ENCODE data around the gene KRT39. TPM values are rescaled to one million over a fixed set of nuclear protein-coding genes. Genes with fewer than 3 reads are reported as not detected.

The KRT39 gene
- total RNA-seq, 4 donors from 2014 or later, result not detected

DNA sequence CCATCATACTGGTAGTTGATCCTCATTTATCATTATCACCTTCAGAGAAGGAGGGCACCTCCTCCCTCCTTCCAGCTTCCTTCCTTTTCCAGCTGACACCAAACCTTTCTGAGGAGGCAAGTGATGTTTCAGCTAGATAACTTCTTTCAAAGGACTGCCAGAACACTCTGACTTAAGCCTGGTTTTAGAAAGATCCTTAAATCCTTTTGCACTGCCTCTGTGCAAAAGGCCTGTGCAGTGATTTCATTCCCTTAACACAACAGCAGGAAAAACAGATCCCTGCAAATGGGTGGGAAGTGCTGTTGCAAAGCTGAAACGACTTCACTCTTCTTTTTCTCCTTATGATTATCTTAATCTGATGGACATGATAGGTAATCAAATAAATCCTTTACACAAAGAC, 22.2 kb downstream of the KRT39 start:
- no peak for ATAC-seq
- peaks cover 29% of the 10 kb centered on the region for H3K27me3 ChIP-seq
- H3K27ac ChIP-seq, result no peak overlapping the region
- H3K9me3 ChIP-seq, result no peaks in the 10 kb centered on the region
- no peaks in the 10 kb centered on the region for H3K4me1 ChIP-seq
- no peaks in the 10 kb centered on the region for H3K36me3 ChIP-seq
- H3K4me3 ChIP-seq, result no peak overlapping the region
- TF ChIP-seq, protein P1, sequence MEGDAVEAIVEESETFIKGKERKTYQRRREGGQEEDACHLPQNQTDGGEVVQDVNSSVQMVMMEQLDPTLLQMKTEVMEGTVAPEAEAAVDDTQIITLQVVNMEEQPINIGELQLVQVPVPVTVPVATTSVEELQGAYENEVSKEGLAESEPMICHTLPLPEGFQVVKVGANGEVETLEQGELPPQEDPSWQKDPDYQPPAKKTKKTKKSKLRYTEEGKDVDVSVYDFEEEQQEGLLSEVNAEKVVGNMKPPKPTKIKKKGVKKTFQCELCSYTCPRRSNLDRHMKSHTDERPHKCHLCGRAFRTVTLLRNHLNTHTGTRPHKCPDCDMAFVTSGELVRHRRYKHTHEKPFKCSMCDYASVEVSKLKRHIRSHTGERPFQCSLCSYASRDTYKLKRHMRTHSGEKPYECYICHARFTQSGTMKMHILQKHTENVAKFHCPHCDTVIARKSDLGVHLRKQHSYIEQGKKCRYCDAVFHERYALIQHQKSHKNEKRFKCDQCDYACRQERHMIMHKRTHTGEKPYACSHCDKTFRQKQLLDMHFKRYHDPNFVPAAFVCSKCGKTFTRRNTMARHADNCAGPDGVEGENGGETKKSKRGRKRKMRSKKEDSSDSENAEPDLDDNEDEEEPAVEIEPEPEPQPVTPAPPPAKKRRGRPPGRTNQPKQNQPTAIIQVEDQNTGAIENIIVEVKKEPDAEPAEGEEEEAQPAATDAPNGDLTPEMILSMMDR (IDR thresholded peaks at IDR 0.05), result no peak
- TF ChIP-seq POLR2A (IDR thresholded peaks at IDR 0.05), result no peak
- TF ChIP-seq EP300 (IDR thresholded peaks at IDR 0.05), result no peak
- TF ChIP-seq POLR2AphosphoS5 (IDR thresholded peaks at IDR 0.05), result no peak
- WGBS, 2 donors (ENCODE audit: low coverage in 1 of 2), result 36 to 82% methylated on average over 1 of the region's 1 CpG

DNA sequence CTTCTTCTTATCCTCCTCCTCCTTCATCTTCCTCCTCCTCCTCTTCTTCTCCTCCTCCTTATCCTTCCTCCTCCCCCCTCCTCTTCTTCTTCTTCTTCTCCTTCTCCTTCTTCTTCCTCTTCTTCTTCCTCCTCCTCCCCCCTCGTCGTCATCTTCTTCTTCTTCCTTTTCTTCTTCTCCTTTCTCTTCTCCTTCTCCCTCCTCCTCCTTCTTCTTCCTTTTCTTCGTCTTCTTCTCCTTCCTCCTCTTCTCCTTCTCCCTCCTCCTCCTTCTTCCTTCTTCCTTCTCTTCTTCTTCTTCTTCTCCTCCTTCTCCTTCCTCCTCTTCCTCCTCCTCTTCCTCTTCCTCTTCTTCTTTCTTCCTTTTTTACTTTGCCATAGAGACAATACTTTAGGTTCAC, 24.2 kb downstream of the KRT39 start:
- H3K4me1 ChIP-seq, result peaks cover 0 to 2% (median 0%) of the 10 kb centered on the region in 3 donors
- H3K36me3 ChIP-seq, result no peaks in the 10 kb centered on the region
- H3K27me3 ChIP-seq, result peaks cover 17% of the 10 kb centered on the region
- WGBS, 2 donors (ENCODE audit: low coverage in 1 of 2), result 80 to 94% methylated on average over 3 of the region's 3 CpGs
- H3K4me3 ChIP-seq, result no peak overlapping the region
- no peak overlapping the region for H3K27ac ChIP-seq
- TF ChIP-seq EP300 (IDR thresholded peaks at IDR 0.05) (no peak), POLR2AphosphoS5 (IDR thresholded peaks at IDR 0.05) (no peak), POLR2A (IDR thresholded peaks at IDR 0.05) (no peak)
- TF ChIP-seq, protein P1 (IDR thresholded peaks at IDR 0.05), result no peak
- no peak for ATAC-seq
- H3K9me3 ChIP-seq, result no peaks in the 10 kb centered on the region

DNA sequence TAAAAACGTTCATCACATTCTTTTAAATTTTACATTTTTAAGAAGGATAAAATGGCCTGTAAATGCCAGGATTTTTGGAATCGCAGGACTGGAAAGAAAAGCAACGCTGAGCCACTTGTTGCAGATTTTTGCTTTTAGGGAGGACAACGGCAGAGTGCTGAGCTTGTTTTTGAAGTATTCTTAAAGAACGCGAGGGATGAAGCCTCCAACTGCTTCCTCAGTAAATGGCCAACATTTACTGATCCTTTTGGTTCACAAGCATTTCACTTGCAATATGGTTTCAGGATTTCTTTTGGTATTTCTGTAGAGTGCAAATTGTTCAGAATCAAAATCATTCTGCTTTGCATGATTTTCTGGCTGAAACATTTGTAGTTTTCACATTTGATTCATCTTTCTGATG, 26.5 kb downstream of the KRT39 start:
- TF ChIP-seq EP300 (IDR thresholded peaks at IDR 0.05) (no peak), POLR2A (IDR thresholded peaks at IDR 0.05) (no peak), POLR2AphosphoS5 (IDR thresholded peaks at IDR 0.05) (no peak)
- TF ChIP-seq, protein P1 (IDR thresholded peaks at IDR 0.05), result no peak
- 73 to 90% methylated on average over 6 of the region's 6 CpGs for WGBS, 2 donors (ENCODE audit: low coverage in 1 of 2)
- Histone ChIP-seq H3K27ac (no peak overlapping the region), H3K4me1 (peaks cover 0 to 9% (median 0%) of the 10 kb centered on the region in 3 donors), H3K4me3 (no peak overlapping the region), H3K36me3 (no peaks in the 10 kb centered on the region), H3K9me3 (no peaks in the 10 kb centered on the region), H3K27me3 (peaks cover 4% of the 10 kb centered on the region)
- no peak for ATAC-seq

DNA sequence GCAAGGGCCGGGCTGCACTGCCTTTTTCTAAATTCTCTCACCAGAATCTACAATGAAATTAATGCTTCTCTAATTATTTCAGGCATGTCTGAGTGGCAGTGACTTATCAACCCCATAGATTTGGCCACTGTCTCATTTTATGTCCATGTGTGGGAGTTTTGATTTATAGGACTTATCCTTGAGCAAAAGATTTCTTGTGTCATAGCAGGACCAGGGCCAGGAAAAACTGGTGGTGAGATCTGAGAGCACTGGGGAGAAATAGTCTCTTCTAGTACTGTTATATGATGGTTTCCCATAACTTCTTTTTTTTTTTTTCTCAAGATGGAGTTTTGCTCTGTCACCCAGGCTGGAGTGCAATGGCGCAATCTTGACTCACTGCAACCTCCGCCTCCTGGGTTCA, 27.8 kb downstream of the KRT39 start:
- H3K4me1 ChIP-seq, result peaks cover 0 to 9% (median 0%) of the 10 kb centered on the region in 3 donors
- H3K4me3 ChIP-seq, result no peak overlapping the region
- H3K9me3 ChIP-seq, result no peaks in the 10 kb centered on the region
- H3K27ac ChIP-seq, result no peak overlapping the region
- no peaks in the 10 kb centered on the region for H3K36me3 ChIP-seq
- TF ChIP-seq, protein P1 (IDR thresholded peaks at IDR 0.05), result no peak
- no peak for TF ChIP-seq EP300 (IDR thresholded peaks at IDR 0.05)
- TF ChIP-seq POLR2A (IDR thresholded peaks at IDR 0.05), result no peak
- TF ChIP-seq POLR2AphosphoS5 (IDR thresholded peaks at IDR 0.05), result no peak
- no peak for ATAC-seq
- H3K27me3 ChIP-seq, result no peaks in the 10 kb centered on the region
- 94 to 98% methylated on average over 2 to 3 of the region's 3 CpGs for WGBS, 2 donors (ENCODE audit: low coverage in 1 of 2)

DNA sequence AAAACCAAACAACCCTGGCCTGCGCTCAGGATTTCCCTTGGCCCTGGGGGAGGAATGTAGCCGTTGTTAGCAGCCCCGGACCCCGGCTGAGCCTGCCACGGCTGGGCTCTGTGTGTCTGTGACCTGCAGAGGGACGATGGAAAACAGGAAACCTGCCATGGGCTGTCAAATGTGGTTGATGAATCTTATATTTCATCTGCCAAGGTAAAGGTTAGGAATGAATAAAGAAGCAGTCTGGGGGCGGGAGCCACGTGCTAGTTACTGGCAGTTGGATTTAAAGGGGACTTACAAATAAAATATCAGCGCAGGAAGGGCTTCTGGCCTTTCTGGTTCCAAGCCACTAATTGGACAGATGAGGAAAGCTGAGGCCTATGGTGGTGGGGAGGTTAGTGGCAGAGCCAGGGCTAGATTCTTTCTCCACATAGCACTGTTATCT, 29.3 kb downstream of the KRT39 start, which contains the start of gene KRT23:
KRT23 (minus strand) TSS at position 263 of the 436 bp plus-strand sequence. CDS start 1,043 bp downstream, outside the sequence.
- no peak within 1 kb of the TSS for H3K4me3 ChIP-seq
- no peaks in the 10 kb centered on the region for H3K27me3 ChIP-seq
- WGBS, 2 donors (ENCODE audit: low coverage in 1 of 2), result 22 to 27% methylated on average over 4 to 6 of the region's 9 CpGs
- H3K4me1 ChIP-seq, result peaks cover 0 to 14% (median 0%) of the 10 kb centered on the region in 3 donors
- TF ChIP-seq, protein P1 (IDR thresholded peaks at IDR 0.05), result no peak
- no peak for TF ChIP-seq POLR2A (IDR thresholded peaks at IDR 0.05)
- TF ChIP-seq POLR2AphosphoS5 (IDR thresholded peaks at IDR 0.05), result no peak
- TF ChIP-seq EP300 (IDR thresholded peaks at IDR 0.05), result no peak
- peak within 1 kb of the TSS in 1 of 4 donors; percentile 37 for H3K27ac ChIP-seq
- ATAC-seq, result no peak
- H3K36me3 ChIP-seq, result no peaks in the 10 kb centered on the region
- H3K9me3 ChIP-seq, result no peaks in the 10 kb centered on the region
